GM12892 (cell line): ENCODE measurements around the gene TUG1.

Experiments used
- DNase-seq: peaks from one replicate; pipeline ENCODE4 v3.0.0; 2011; ENCODE audit not compliant: insufficient read length
- FAIRE-seq: peaks from 2 replicates; lab custom pipeline; 2011; peaks lifted over from hg19 to GRCh38; lab: Jason Lieb, UNC
- POLR2A ChIP-seq: IDR thresholded peaks from 2 replicates; pipeline ENCODE4 v1.6.1; 2011; ENCODE audit warnings: low read depth, low read length, control low read depth
- POLR2AphosphoS5 ChIP-seq: IDR thresholded peaks from 2 replicates; pipeline ENCODE4 v1.6.1; 2011; ENCODE audit warnings: low read depth, low read length, control low read depth
- TAF1 ChIP-seq: IDR thresholded peaks from 2 replicates; pipeline ENCODE4 v1.6.1; 2011; ENCODE audit warnings: low read depth, mild to moderate bottlenecking, control low read depth, low read length, borderline replicate concordance

TUG1 gene

DNA sequence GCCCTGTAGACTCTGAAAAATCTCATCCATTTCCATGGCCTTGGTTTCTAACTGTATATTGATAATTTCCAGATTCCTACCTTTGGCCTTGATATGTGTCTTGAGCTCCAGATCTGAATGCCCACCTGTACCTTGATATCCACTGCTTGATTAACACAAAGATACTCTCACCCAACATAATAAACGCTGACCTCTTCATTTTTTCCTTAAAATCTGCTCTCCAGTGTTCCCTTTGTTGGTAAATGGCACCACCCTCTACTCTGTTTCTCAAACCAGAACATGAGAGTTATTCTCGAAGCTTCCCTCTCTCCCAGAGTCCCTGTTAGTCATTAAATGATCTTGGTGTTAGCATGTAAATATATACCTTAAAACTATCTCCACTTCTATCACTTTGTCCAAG, 13.4 kb downstream of the TUG1 start:
- FAIRE-seq (no peak), DNase-seq (no peak)
- TF ChIP-seq POLR2AphosphoS5 (no peak), TAF1 (no peak), POLR2A (no peak)

DNA sequence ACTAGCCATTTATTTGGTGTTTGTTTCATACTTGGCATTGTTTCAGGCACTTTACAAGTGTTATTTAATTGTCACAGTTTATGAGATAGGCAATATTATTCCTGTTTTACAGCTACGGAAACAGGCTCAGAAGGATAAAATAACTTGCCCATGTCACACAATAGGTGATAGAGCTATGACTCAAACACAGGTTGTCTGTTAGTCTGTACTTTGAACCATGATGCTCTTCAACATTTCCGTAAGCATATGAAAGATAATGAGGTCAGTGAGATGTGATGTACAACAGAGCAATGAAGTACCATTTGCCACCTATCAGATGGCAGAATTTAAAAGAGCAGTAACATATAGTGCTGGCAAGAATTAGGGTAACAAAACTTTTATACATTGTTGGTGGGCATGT, 15.3 kb downstream of the TUG1 start:
- no peak for FAIRE-seq
- TF ChIP-seq TAF1 (no peak), POLR2AphosphoS5 (no peak), POLR2A (no peak)
- DNase-seq, result no peak

DNA sequence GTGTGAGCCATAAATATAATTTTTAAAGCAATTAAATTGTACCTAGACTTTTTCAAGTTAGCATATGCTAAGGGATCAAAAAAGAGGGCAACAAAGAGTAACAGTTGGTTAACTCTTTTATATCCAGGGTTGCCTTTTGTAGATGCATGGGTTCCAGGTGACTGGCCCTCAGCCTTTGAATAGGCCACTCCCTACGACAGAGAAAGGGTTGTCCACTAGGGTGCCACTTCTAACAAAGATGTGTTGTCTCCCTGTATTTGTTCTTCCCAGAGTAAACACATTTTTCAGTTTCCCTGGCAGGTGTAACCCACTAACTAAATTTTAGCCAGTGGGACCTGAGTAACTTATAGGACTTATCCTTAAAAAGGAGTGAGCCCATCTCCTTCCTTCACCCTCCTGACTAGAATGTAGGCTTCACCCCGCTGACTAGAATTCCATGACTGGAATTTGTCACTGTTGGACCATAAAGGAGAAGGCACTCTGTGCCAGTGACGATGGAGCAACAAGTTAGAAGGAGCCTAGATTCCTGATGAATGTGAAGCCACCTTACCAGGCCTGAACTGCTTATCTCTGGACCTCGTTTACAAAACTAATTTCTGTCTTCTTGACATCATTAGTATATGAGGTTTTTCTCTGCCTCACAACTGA, 16.6 kb downstream of the TUG1 start:
- TF ChIP-seq TAF1 (no peak), POLR2AphosphoS5 (no peak), POLR2A (no peak)
- FAIRE-seq (no peak), DNase-seq (no peak)

DNA sequence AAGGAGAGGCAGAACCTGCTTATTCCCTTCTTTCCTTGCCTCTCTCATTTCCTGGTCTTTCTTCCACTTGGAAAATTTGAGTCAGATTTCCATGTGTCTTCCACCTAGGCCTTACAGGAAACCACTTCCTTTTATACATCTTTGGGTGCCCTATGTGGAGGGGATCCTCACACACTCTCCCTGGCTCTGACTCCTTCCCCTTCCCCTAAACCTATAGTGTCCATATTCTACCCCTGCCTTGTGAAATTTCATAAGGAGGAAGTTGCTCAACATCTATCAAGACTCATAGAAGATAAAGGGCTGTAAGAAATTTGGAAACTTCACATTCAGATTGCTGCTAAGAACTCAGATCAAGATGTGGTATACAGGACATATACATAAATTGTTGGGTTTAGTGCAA, 20.4 kb downstream of the TUG1 start:
- no peak for DNase-seq
- TF ChIP-seq TAF1, result no peak
- TF ChIP-seq POLR2AphosphoS5, result no peak
- TF ChIP-seq POLR2A, result no peak
- FAIRE-seq, result no peak

DNA sequence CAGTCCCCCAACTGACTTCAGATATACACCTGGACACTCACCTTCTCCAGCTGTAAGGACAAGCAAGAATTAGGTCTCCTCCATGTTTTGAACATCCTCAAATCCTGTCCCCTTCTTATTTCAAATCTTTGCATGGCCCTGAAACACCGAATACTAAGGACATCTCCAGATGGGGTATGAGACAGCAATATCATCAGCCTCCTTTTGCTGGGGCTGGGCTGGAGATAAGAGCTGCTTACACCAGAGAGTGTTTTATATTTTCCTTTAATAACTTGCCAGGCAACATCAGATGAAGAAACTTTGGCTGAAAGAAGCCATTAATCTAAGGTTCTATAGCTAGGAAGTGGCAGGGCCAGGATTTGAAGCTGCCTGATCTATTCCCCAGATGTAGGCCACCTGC, 21.6 kb downstream of the TUG1 start:
- DNase-seq (no peak), FAIRE-seq (no peak)
- TF ChIP-seq POLR2AphosphoS5, result no peak
- TF ChIP-seq TAF1, result no peak
- no peak for TF ChIP-seq POLR2A

DNA sequence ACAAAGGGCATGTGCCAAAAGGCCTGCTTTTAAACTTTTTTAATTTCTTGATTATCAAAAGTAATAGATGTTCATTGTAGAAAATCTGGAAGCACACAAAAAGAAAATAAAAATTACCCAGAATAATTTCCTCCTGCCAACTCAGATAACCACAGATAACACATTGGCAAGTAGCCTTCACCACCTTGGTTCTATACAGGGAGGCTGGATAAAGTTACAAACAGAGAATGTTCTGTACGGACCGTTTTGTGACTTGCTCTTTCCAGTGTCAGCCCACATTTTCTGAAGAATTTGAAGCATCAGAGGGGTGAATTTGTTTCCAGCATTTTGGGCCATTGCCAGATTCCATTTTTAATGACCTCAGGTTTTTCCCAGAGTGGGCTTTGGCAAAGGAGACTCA, 23.5 kb downstream of the TUG1 start:
- no peak for DNase-seq
- TF ChIP-seq TAF1, result no peak
- TF ChIP-seq POLR2A, result no peak
- TF ChIP-seq POLR2AphosphoS5, result no peak
- FAIRE-seq, result no peak

DNA sequence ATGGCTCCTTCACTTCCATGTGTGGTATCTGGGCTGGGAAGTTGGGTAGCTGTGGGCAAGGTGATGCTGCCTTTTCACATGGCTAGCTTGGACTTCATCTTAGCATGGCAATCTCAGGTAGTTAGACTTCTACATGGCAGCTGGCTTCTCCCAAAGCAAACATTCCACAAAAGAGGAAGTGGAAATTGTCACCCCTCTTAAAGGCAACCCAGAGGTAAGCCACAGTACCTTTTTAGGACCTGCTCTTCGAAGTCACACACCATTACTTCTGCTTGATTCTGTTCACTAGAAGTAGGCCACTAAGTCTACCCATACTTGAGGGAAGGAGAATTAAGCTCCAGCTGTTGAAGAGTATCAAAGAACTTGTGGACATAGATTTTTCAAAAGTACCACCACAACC, 25.9 kb downstream of the TUG1 start:
- DNase-seq, result no peak
- FAIRE-seq, result no peak
- no peak for TF ChIP-seq TAF1
- no peak for TF ChIP-seq POLR2A
- no peak for TF ChIP-seq POLR2AphosphoS5

DNA sequence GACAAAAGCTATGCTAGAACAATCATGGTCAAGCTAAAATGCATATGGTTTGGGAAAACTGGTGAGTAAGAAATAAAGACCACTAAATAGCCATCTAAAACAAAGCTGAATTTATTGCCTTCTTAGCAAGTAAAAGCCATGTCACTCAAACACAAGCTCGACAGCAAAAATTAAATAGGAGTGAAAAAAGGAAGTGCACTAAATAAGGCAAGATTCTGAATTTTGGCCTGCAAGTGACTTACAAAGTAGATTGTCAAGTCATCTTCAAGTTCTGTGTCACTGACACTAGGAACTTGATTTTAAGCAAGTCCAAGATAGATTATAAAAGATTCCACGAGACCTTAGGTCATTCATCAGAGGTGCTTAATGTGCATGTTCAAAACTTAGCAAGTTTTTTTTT, 27.4 kb downstream of the TUG1 start:
- FAIRE-seq, result no peak
- no peak for DNase-seq
- TF ChIP-seq POLR2AphosphoS5 (no peak), POLR2A (no peak), TAF1 (no peak)

DNA sequence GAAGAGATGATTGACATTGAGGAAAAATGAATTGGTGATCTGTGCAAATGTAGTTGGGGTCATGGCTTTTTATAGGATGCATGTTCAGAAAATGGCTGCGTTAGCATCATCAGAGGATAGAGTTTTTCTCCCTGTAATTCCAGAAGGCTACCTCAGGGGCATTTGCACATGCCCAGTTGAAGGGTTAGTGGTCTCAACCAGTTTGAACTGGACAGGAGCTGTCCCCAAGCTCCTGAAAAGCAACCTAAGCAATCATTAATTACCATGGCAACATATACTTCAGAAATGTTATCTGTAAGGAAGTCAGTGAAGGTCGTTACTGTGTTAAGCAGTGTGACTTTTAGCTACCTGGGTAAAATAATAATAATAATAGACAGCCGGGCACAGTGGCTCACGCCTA, 29.3 kb downstream of the TUG1 start:
- TF ChIP-seq POLR2AphosphoS5 (no peak), TAF1 (no peak), POLR2A (no peak)
- DNase-seq, result no peak
- no peak for FAIRE-seq

DNA sequence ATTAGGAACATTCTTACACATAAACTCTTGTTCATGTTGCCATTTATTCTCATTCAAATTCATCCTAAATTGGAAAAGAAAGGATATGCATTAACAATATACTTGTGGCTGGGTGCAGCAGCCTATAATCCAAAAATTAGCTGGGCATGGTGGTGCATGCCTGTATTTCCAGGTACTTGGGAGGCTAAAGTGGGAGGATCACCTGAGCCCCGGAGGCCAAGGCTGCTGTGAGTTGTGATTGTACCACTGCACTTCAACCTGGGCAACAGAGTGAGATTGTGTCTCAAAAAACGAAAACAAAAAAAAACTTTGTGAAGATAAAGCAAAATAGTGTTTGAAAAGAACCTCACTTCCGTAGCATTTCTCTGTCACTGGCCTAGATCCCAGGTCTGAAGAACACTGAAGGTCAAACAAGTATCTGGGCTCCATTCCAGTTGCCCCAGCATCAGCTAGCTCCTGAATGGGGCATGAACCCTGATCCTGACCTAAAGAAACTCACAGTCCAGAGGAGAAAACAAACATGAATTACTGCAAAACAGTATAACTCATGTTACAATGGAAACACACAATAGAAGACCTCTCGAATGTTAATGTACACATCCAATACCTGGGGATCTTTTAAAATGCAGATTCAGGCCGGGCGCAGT, 32.2 kb downstream of the TUG1 start:
- FAIRE-seq, result no peak
- TF ChIP-seq TAF1 (no peak), POLR2A (no peak), POLR2AphosphoS5 (no peak)

DNA sequence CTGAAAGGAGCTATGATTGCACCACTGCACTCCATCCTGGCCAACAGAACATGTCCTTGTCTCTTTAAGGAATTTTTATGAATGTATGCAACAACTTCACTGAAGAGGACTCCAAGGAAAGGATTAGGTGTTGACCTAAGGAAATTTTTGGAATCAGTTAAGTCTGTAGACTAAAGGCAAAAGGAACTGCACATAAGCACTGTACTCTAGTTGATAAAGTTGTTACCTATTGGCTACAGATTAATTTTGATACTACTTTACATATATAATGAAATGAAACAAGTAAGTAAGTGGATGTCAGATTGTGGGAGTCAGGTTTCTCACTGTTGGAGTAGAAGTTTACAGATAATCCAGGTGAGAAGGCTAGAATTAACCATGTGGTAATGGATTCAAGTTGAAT, 36.5 kb downstream of the TUG1 start:
- no peak for FAIRE-seq
- DNase-seq, result no peak
- TF ChIP-seq POLR2A (no peak), TAF1 (no peak), POLR2AphosphoS5 (no peak)

More for the DNA sequence above, 32.2 kb downstream of the TUG1 start:
- no peak for DNase-seq
